Superior temporal gyrus (tissue), 1 donor: ENCODE results near the gene BNIP5.
A peak's percentile ranks its signal among the peaks of the same experiment; 100 is the strongest.

ENCODE experiments used
- DNase-seq: peaks from one replicate; pipeline ENCODE4 v3.0.0-alpha.2; 2016; ENCODE audit errors: extremely low spot score

BNIP5 gene

DNA sequence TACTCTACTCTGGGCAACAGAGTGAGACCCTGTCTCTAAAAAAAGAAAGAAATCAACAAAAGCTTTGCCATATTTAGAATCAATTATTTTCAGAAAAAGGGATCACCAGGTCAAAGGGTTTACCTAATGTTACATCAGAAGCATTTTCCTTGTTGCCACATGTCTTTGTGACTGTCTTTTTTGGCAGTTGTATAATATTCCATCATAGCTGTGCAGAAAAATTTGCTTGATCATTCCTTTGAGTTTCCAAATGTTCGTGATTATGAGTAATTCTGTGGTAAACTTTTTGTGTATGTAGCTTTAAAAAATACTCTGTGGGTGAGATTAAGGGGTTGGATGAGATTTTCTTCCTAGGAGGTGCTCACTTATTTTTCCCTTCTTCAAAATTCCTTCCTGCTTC lies 40.4 kb downstream of the BNIP5 start:
- no peak for DNase-seq

GRCh38 chr6:36292170-36292569 lies 44.5 kb downstream of the BNIP5 start:
- DNase-seq, result no peak

- no peak for DNase-seq
Measured at GRCh38 chr6:36290668-36291620, 45.7 kb downstream of the BNIP5 start.

DNA sequence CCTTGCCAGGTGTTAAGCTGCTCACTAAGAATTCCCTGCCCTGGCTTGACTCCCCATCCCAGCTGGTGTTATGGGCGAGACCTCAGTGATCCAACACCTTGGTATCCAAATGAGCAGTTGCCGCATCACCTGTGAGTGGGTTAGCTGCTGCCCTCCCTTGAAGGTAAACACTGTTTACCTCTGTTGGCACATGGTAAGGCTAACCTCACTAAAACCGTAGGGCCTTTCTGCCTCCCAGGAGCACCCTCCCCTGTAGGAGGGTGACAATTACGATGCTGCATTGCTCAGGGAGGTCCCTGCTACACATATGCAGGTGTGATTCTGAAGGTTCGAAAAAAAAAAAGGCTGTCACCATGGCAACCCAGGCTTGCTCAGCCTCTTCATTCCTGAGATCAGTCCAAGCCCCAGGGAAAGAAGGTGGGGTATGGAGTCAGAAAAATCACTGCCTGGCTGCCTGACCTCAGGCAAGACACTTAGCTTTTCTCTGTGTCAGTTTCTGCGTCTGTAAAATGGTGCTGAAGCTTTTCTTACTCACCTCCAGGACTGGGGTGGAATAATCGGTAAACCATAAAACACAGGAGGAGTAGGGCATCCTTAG lies 47.3 kb downstream of the BNIP5 start:
- DNase-seq, result no peak

DNA sequence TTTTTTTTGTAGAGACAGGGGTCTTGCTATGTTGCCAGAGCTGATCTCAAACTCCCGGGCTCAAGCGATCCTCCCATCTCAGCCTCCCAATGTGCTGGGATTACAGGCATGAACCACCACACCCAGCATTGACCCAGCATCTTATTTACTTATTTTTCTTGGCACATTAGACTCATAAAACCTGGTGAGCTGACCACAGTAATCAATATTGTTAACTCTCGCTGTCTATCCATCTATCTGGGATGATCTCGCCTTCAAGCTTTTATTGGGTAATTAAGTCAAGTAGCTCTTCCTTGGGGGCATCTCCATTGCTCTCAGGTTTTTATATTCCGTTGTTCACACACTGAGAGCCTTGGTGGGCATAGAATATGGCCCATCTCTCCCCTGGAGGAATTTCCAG lies 49.8 kb downstream of the BNIP5 start:
- no peak for DNase-seq

GRCh38 chr6:36285797-36286196 lies 50.9 kb downstream of the BNIP5 start:
- no peak for DNase-seq

GRCh38 chr6:36285187-36285671 lies 51.5 kb downstream of the BNIP5 start:
- no peak for DNase-seq

DNA sequence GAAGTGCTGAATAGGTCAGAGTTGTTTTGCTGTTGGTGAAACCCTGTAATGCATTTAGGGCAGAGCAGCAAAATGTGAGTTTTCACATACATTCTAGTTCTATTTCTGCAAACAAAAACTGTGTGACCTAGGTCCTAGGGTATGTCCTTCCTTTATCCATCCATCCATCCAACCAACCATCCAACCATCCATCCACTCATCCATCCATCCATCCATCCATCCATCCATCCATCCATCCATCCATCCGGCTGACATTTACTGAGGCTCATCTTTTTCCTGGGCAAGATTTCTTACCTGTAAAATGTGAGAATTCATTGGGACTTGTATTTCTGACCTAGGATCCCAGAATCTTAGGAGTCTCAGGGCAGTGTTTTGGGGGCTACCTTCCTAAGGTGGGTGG lies 52.3 kb downstream of the BNIP5 start:
- no peak for DNase-seq

DNA sequence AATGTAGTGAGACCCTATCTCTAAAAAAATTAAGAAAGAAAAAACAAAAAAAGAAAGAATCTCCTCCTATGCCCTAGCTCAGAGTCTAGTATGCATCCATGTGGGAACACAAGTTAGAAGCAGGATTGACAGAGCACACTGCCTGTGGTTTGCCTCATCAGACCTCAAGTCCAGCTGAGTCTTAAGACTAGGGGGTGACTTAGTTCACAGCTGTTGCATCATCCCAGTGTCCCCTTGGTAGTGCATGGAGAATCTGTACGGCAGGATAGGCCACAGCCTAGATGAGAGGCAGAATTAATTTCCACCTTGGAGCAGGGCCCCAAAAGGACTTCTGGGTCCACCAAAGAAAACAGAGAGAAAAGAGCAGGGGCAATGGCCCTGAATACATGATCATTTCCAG lies 53.1 kb downstream of the BNIP5 start:
- DNase-seq, result no peak

DNA sequence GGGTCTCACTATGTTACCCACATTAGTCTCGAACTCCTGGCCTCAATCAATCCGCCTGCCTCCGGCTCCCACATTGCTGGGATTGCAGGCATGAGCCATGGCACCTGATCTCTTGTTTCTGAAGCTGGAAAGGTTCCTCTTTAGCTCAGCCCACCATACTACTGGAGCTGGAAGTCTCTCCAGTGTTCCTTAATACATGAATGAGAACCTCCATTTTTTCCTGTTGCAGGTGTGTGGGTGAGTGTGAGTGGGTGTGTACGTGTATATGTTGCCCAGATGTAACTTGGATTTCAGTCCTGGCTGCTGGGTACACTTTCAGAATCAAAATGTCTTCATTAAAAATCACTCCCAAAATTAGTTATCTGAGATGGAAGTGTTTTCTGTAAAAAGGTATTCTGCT lies 55.7 kb downstream of the BNIP5 start:
- DNase-seq, result no peak

GRCh38 chr6:36280467-36280866 lies 56.2 kb downstream of the BNIP5 start:
- DNase-seq, result no peak

GRCh38 chr6:36277946-36278470 lies 58.7 kb downstream of the BNIP5 start:
- DNase-seq, result no peak

GRCh38 chr6:36276581-36277536 lies 59.8 kb downstream of the BNIP5 start:
- DNase-seq, result no peak

DNA sequence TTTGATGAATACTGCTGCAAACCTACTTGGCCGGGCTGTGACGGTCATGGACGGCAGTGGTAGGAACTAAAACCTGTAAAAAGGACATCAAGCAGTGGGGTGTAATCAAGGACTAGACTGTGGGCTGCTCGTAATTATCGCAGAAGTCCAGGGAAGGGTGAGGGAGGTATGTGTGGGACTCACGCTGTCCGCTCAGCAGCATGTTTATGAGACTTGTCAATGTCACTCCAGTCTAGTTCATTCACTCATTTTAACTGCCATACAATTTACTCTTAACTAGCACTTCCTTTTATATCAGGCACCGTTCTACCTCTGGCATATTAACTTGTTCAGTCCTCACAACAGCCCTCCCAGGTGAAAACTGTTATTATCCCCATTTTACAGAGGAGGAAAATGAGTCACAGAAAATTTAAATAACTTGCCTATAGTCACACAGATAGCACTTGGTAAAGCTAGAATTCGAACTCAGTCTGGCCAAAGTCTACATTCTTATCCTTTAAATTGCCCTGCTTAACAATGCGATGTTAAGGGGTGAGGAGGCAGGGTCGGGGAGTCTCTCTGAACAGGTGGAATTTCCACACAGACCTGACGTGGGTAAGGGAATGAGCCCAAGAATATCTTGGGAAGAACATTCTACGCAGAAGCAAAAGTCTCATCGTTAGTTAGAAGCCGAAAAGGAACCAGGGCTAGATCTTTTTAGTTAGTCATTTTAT lies 62.7 kb downstream of the BNIP5 start:
- no peak for DNase-seq

DNA sequence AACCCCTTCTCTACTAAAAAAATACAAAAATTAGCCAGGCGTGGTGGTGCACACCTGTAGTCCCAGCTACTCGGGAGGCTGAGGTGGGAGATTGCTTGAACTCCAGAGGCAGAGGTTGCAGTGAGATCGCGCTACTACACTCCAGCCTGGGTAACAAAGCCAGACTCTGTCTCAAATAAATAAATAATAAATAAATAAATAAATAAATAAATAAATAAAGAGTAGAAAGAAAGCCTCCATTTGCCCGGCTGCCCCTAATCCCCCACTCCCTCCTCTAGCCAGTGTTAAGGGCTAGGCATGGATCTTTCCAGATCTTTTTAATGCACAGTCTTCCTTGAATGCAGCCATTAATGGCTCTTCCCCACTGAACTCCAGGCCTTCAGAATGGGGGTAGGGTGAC lies 63.6 kb downstream of the BNIP5 start:
- no peak for DNase-seq

GRCh38 chr6:36272234-36272633 lies 64.5 kb downstream of the BNIP5 start:
- no peak for DNase-seq

- no peak for DNase-seq
Measured at GRCh38 chr6:36269834-36270705, 66.6 kb downstream of the BNIP5 start, which contains the start of gene PNPLA1. TSS of gene PNPLA1 (plus strand) at chr6:36270060. CDS start at chr6:36270460, 400 bp downstream.

DNA sequence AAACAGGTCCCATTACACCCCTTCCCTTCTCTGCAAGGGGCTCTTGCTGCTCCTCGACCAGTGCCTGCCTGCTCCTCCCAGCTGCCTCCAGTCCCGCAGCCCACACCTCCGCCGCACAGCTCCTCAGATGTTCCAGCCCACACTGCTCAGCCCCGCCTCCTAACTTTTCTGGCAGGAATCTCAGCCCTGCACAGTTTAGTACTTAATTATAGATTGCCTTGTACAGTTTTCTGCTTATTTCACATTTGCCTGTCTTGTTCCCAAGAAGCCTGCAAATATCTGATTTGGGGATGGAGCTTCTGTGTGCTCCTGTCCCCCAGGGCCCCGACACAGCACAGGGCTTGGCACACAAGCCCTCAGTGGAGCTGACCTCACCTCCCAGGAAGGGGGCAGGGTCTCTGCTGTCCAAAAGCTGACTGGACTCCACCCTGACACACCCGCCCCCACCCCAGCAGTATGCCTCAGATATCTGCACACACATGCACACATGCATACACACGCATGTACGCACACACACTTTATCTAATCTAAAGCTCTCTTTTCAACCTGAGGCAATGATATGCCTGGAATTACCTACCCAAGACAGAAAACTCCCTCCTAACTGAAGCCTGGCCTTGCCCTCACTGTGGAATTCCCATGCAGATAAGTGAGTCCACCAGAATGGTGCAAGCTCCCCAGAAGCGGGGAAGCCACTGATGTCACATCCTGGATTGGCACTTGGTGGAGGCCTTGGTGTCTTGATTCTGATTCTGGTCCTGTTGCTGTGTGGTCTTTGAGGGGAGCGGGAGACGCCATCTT lies 68.0 kb downstream of the BNIP5 start:
- DNase-seq, result peak; percentile 55
